ENCODE data around the gene VWA3B.
A peak's percentile ranks its signal among the peaks of the same experiment; 100 is the strongest.

The VWA3B gene

GRCh38 chr2:98347298-98348065, 260.5 kb downstream of the VWA3B start:
- DNase-seq: no peak

- peak; percentile 63 for DNase-seq
These were observed 261.1 kb downstream of the VWA3B start for GRCh38 chr2:98348066-98348561.

DNA sequence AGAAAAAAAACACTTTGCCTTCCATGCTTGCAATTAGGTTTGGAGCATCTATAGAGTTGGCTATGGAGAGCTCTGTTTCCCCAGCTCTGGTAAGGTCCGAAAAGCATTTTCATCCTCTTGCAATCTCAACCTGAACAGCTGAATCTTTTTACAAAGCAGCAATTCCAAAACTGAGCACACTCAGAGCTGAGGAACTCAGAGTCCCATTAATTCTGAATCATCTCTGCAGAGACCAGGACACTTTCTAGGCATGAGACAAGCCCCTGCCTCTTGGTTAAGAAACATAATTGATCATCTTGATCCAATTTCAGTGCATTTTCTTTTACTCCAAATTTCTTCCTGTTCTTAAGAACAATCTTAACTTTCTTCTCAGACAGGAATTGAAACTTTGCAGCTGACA, 263.4 kb downstream of the VWA3B start:
- DNase-seq: no peak

- no peak for DNase-seq
These were observed 268.9 kb downstream of the VWA3B start for GRCh38 chr2:98355881-98356280.

DNA sequence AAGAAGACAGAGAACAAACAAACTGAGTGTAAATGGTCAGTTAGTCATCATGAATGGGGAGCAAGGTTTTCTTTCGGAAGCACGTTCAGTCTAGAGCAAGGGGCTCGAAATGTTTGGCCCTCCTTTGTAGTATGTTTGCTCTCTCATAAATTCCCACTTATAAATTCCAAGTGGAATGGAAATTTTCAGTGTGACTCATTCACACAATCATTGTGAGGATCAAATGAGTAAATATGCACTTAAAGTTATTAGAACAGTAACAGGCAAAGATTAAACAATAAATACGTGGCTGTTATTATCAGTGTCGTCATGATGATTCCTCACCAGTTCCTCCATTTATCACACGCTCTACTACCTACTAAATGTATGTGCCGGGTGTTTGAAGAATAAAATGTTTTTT, 269.8 kb downstream of the VWA3B start:
- peak; percentile 86 for DNase-seq

- DNase-seq: no peak
These were observed 270.9 kb downstream of the VWA3B start for GRCh38 chr2:98357849-98358248.

DNA sequence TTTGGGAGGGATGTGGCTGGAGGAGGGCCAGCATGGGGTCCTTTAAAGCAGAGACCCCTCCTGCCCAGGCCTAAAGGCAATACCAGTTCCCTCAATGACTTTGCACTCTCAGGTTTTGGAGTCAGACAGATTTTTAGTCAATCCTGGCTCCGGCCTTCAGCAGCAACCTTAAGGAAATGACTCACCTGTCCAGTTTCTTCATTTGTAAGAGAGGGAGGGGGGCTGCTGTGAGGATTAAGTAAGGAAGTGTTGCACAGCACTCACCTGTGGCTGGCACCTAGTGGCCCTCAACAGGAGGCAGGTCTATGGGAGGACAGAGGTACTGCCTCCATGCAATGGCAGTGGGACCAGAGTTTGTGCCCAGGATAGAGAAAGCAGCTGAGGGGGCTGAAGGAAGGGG, 273.0 kb downstream of the VWA3B start:
- no peak for DNase-seq

Data from NCI-H774 (cell line).